ENCODE results near the gene CABCOCO1. TPM values are rescaled to one million over a fixed set of nuclear protein-coding genes. Genes with fewer than 3 reads are reported as not detected.

Gene CABCOCO1
- polyA plus RNA-seq, 1 donor (not counting 4 experiments of a cell fraction or from before 2014, with no cell fraction given) = 0.17 TPM

DNA sequence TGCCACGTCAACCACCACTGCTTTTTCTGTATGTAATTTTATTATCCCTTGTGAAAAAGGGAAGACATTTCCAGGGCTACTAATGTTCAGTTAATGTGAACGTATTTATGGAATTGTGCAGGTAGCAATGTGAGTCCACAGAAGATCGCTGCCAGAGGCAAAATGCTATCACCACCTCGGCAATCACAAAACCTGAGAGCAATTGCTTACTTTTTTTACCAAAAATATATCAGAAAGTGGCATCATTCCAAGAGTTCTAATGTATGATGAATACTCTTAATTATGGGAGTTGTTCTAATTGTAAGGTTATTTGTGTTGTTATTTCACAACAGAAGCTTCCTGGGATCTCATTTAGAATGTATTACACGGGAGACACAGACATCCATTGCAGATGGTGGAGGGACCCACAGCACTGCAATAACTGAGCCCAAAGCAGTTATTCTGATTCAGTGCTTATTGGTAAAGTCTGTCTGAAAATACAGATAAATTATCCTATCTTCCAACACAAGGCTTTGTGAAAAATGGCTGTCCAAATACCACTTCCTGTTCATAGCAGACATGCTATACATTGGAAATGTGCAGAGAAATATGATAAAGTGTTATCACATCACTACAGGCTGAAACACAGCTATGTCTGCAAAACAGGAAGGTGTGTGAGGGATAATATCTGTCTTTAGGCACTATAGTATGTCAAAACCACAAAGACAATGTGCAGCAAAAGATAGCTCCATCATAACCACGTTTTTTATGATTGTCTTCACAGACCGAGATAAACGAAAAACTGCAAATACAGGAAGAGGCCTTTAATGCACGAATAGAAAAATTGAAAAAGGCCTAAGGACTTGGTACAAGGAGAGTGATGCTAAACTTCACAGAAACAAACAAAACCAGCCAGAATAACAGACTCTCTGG is 102.7 kb downstream of the CABCOCO1 start:
- no peaks in the 10 kb centered on the region for H3K9me1 ChIP-seq (ENCODE audit: control insufficient read depth, extremely low read depth, insufficient read depth, low read length)
- TF ChIP-seq, protein P1, sequence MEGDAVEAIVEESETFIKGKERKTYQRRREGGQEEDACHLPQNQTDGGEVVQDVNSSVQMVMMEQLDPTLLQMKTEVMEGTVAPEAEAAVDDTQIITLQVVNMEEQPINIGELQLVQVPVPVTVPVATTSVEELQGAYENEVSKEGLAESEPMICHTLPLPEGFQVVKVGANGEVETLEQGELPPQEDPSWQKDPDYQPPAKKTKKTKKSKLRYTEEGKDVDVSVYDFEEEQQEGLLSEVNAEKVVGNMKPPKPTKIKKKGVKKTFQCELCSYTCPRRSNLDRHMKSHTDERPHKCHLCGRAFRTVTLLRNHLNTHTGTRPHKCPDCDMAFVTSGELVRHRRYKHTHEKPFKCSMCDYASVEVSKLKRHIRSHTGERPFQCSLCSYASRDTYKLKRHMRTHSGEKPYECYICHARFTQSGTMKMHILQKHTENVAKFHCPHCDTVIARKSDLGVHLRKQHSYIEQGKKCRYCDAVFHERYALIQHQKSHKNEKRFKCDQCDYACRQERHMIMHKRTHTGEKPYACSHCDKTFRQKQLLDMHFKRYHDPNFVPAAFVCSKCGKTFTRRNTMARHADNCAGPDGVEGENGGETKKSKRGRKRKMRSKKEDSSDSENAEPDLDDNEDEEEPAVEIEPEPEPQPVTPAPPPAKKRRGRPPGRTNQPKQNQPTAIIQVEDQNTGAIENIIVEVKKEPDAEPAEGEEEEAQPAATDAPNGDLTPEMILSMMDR (optimal IDR thresholded peaks at IDR 0.05 in 1 of 3, IDR thresholded peaks at IDR 0.05 in 1 of 3, conservative IDR thresholded peaks at IDR 0.05 in 1 of 3; ENCODE audit: extremely low read depth in 1 of 3, insufficient read depth in 2 of 3, low read length in 3 of 3) = no peak
- TF ChIP-seq EZH2 (IDR thresholded peaks at IDR 0.05; ENCODE audit: low read length) = no peak
- H3K9ac ChIP-seq (ENCODE audit: control insufficient read depth, extremely low read depth, insufficient read depth, low read length) = no peak overlapping the region
- H3K4me2 ChIP-seq (ENCODE audit: control insufficient read depth, extremely low read depth, insufficient read depth, low read depth, low read length) = no peak overlapping the region
- dilution Hi-C loops (cut with MboI; ENCODE audit: extremely low pct_ligation_motif_present, low sequenced_read_pairs) = no loop called here
- no peaks in the 10 kb centered on the region for H3K36me3 ChIP-seq (ENCODE audit: control insufficient read depth in 2 of 2, extremely low read depth in 1 of 2, insufficient read depth in 2 of 2, low read length in 2 of 2)
- H3K4me1 ChIP-seq (ENCODE audit: control insufficient read depth, extremely low read depth, insufficient read depth, low read length) = peaks cover 12% of the 10 kb centered on the region
- H4K20me1 ChIP-seq (ENCODE audit: control insufficient read depth, extremely low read depth, insufficient read depth, low read length) = no peaks in the 10 kb centered on the region
- H3K4me3 ChIP-seq (ENCODE audit: control insufficient read depth in 2 of 3, extremely low read depth in 1 of 3, insufficient read depth in 2 of 3, low read depth in 1 of 3, low read length in 3 of 3) = no peak overlapping the region
- no peaks in the 10 kb centered on the region for H3K9me3 ChIP-seq (ENCODE audit: control insufficient read depth, low read depth, low read length)
- no peaks in the 10 kb centered on the region for H3K79me2 ChIP-seq (ENCODE audit: control insufficient read depth, insufficient read depth, low read length)
- no peaks in the 10 kb centered on the region for H3K27me3 ChIP-seq (ENCODE audit: control insufficient read depth, extremely low read depth, insufficient read depth, low read length)
- H2AFZ ChIP-seq (ENCODE audit: control insufficient read depth, low read length) = peak overlapping the region; percentile 7
- DNase-seq (ENCODE audit: low read depth, low spot score) = no peak
- no peak overlapping the region for H3K27ac ChIP-seq (ENCODE audit: control insufficient read depth, insufficient read depth, low read length)
- FAIRE-seq = no peak

GRCh38 chr10:61766927-61767326 is 104.2 kb downstream of the CABCOCO1 start:
- Histone ChIP-seq H3K27ac (ENCODE audit: control insufficient read depth, insufficient read depth, low read length) (no peak overlapping the region), H3K36me3 (ENCODE audit: control insufficient read depth in 2 of 2, extremely low read depth in 1 of 2, insufficient read depth in 2 of 2, low read length in 2 of 2) (no peaks in the 10 kb centered on the region), H4K20me1 (ENCODE audit: control insufficient read depth, extremely low read depth, insufficient read depth, low read length) (no peaks in the 10 kb centered on the region), H3K27me3 (ENCODE audit: control insufficient read depth, extremely low read depth, insufficient read depth, low read length) (no peaks in the 10 kb centered on the region), H3K4me1 (ENCODE audit: control insufficient read depth, extremely low read depth, insufficient read depth, low read length) (no peaks in the 10 kb centered on the region), H3K9ac (ENCODE audit: control insufficient read depth, extremely low read depth, insufficient read depth, low read length) (no peak overlapping the region), H3K9me1 (ENCODE audit: control insufficient read depth, extremely low read depth, insufficient read depth, low read length) (no peaks in the 10 kb centered on the region), H2AFZ (ENCODE audit: control insufficient read depth, low read length) (no peak overlapping the region), H3K79me2 (ENCODE audit: control insufficient read depth, insufficient read depth, low read length) (no peaks in the 10 kb centered on the region), H3K9me3 (ENCODE audit: control insufficient read depth, low read depth, low read length) (no peaks in the 10 kb centered on the region), H3K4me3 (ENCODE audit: control insufficient read depth in 2 of 3, extremely low read depth in 1 of 3, insufficient read depth in 2 of 3, low read depth in 1 of 3, low read length in 3 of 3) (no peak overlapping the region), H3K4me2 (ENCODE audit: control insufficient read depth, extremely low read depth, insufficient read depth, low read depth, low read length) (no peak overlapping the region)
- TF ChIP-seq, protein P1 (optimal IDR thresholded peaks at IDR 0.05 in 1 of 3, IDR thresholded peaks at IDR 0.05 in 1 of 3, conservative IDR thresholded peaks at IDR 0.05 in 1 of 3; ENCODE audit: extremely low read depth in 1 of 3, insufficient read depth in 2 of 3, low read length in 3 of 3) = no peak
- TF ChIP-seq EZH2 (IDR thresholded peaks at IDR 0.05; ENCODE audit: low read length) = no peak
- dilution Hi-C loops (cut with MboI; ENCODE audit: extremely low pct_ligation_motif_present, low sequenced_read_pairs) = no loop called here
- FAIRE-seq (no peak), DNase-seq (ENCODE audit: low read depth, low spot score) (no peak)
